ENCODE results near the gene KCTD12. TPM values are rescaled to one million over a fixed set of nuclear protein-coding genes. Genes with fewer than 3 reads are reported as not detected.

The KCTD12 gene
- total and polyA plus RNA-seq, 3 donors from 2014 or later, result 63.9 to 127 (median 86.8) TPM

DNA sequence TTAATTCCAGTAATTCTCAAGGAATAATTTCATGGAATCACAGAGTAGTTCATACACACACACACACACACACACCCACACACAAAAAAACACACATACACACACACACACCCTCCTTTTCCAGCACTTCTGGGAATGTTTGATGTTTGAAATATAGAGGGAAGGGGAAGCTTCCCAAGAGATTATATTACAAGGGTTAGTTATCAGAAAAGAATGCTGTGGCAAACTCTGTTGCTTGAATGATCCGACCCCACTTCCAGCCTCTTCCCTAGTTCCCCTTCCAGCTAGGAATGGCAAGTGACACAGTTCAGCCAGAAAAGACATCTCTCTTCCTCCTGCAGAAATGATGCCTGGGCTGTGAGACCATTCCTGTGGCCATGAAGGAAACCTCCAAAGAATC, 49.9 kb downstream of the KCTD12 start:
- H3K4me1 ChIP-seq, result no peaks in the 10 kb centered on the region
- no peak overlapping the region for H3K4me3 ChIP-seq
- H3K27me3 ChIP-seq, result no peaks in the 10 kb centered on the region
- no peak for TF ChIP-seq POLR2A (IDR thresholded peaks at IDR 0.05)
- TF ChIP-seq, protein P1, sequence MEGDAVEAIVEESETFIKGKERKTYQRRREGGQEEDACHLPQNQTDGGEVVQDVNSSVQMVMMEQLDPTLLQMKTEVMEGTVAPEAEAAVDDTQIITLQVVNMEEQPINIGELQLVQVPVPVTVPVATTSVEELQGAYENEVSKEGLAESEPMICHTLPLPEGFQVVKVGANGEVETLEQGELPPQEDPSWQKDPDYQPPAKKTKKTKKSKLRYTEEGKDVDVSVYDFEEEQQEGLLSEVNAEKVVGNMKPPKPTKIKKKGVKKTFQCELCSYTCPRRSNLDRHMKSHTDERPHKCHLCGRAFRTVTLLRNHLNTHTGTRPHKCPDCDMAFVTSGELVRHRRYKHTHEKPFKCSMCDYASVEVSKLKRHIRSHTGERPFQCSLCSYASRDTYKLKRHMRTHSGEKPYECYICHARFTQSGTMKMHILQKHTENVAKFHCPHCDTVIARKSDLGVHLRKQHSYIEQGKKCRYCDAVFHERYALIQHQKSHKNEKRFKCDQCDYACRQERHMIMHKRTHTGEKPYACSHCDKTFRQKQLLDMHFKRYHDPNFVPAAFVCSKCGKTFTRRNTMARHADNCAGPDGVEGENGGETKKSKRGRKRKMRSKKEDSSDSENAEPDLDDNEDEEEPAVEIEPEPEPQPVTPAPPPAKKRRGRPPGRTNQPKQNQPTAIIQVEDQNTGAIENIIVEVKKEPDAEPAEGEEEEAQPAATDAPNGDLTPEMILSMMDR (IDR thresholded peaks at IDR 0.05), result no peak
- no peaks in the 10 kb centered on the region for H3K36me3 ChIP-seq (ENCODE audit: low read depth, missing control alignments)
- no peak overlapping the region for H3K27ac ChIP-seq
- no peak for DNase-seq
- 62 to 69% methylated on average over 1 of the region's 1 CpG for WGBS, 2 donors
- H3K9me3 ChIP-seq, result no peaks in the 10 kb centered on the region
- intact Hi-C loops (cut with DNase I; ENCODE audit: low total_unique reads), result no loop called here

DNA sequence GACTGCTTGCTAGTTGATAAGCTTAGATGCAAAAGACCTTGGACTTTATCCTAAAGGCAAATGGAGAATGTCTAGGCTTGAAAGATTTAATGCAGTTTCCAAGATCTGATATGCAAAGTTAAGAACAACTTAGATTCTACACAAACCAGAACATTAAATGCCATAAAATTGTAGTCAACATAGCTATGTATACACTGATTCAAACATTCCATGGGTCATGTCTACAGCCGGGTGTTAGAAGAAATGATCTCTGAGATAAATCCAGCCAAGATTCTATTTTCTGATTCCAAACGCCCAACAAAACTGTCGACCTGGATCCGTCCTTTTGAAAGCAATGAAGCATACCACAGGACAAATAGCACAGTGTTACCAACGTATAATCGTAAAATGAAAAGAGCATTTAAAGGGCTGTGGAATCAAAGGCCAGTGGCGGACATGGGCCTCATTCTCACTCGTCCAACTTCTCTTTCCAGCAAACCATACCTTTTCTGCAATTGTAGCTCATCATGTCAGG, 52.7 kb downstream of the KCTD12 start:
- WGBS, 2 donors, result 94 to 95% methylated on average over 8 of the region's 8 CpGs
- no peaks in the 10 kb centered on the region for H3K36me3 ChIP-seq (ENCODE audit: low read depth, missing control alignments)
- no peak overlapping the region for H3K27ac ChIP-seq
- H3K4me3 ChIP-seq, result no peak overlapping the region
- intact Hi-C loops (cut with DNase I; ENCODE audit: low total_unique reads), result no loop called here
- TF ChIP-seq, protein P1 (IDR thresholded peaks at IDR 0.05), result no peak
- no peak for TF ChIP-seq POLR2A (IDR thresholded peaks at IDR 0.05)
- no peak for DNase-seq
- no peaks in the 10 kb centered on the region for H3K27me3 ChIP-seq
- H3K4me1 ChIP-seq, result peaks cover 17% of the 10 kb centered on the region
- H3K9me3 ChIP-seq, result no peaks in the 10 kb centered on the region

GRCh38 chr13:76832258-76832988, 53.8 kb downstream of the KCTD12 start:
- no peaks in the 10 kb centered on the region for H3K27me3 ChIP-seq
- 85 to 91% methylated on average over 7 of the region's 7 CpGs for WGBS, 2 donors
- intact Hi-C loops (cut with DNase I; ENCODE audit: low total_unique reads), result no loop called here
- peaks cover 17% of the 10 kb centered on the region for H3K4me1 ChIP-seq
- no peaks in the 10 kb centered on the region for H3K36me3 ChIP-seq (ENCODE audit: low read depth, missing control alignments)
- no peak for DNase-seq
- TF ChIP-seq, protein P1 (IDR thresholded peaks at IDR 0.05), result no peak
- no peak for TF ChIP-seq POLR2A (IDR thresholded peaks at IDR 0.05)
- H3K27ac ChIP-seq, result no peak overlapping the region
- H3K9me3 ChIP-seq, result no peaks in the 10 kb centered on the region
- no peak overlapping the region for H3K4me3 ChIP-seq

- Histone ChIP-seq H3K36me3 (ENCODE audit: low read depth, missing control alignments) (no peaks in the 10 kb centered on the region), H3K4me1 (peaks cover 24% of the 10 kb centered on the region), H3K9me3 (no peaks in the 10 kb centered on the region), H3K27ac (no peak overlapping the region), H3K4me3 (no peak overlapping the region), H3K27me3 (no peaks in the 10 kb centered on the region)
- 82 to 90% methylated on average over 10 of the region's 10 CpGs for WGBS, 2 donors
- intact Hi-C loops (cut with DNase I; ENCODE audit: low total_unique reads), result no loop called here
- DNase-seq, result no peak
- no peak for TF ChIP-seq POLR2A (IDR thresholded peaks at IDR 0.05)
- TF ChIP-seq, protein P1 (IDR thresholded peaks at IDR 0.05), result no peak
These were observed 55.4 kb downstream of the KCTD12 start for GRCh38 chr13:76830805-76831204.

Other genes starting within 250 kb of the KCTD12 start
- under 1 TPM in 1 of 2 donors, not detected in 1; 0.12 TPM for gene ACOD1, start 62.1 kb upstream of the KCTD12 start, total RNA-seq
- gene ACOD1, start 62.1 kb upstream of the KCTD12 start, polyA plus RNA-seq (ENCODE audit: insufficient read depth, low read depth, low replicate concordance), result not detected
- 10 to 100 TPM; 28.1 to 39.2 TPM for gene CLN5, start 105.7 kb upstream of the KCTD12 start, total RNA-seq
- gene CLN5, start 105.7 kb upstream of the KCTD12 start, polyA plus RNA-seq (ENCODE audit: insufficient read depth, low read depth, low replicate concordance), result 30.5 TPM
- gene FBXL3, start 140.8 kb upstream of the KCTD12 start, total RNA-seq, result 100 to 1,000 TPM in 1 of 2 donors, 10 to 100 TPM in 1; 84.0 to 111 TPM
- 51.0 TPM for gene FBXL3, start 140.8 kb upstream of the KCTD12 start, polyA plus RNA-seq (ENCODE audit: insufficient read depth, low read depth, low replicate concordance)